Nephron (organoid): ENCODE measurements around the gene IFITM2.
"Not testable (repeated sequence)": the region's sequence is repeated elsewhere in the genome, so short reads cannot be mapped to it uniquely, and the experiment has no call there.

ENCODE experiments used
- H3K27ac Mint-ChIP-seq, 3 experiments: 2 replicates each; pipeline ENCODE4 v1.8.0; 2020; ENCODE audit warnings: mixed read lengths in 3 of 3, mild to moderate bottlenecking in 2 of 3, moderate library complexity in 1 of 3
- H3K27me3 Mint-ChIP-seq: 2 replicates; pipeline ENCODE4 v1.8.0; 2021; ENCODE audit warnings: low read depth, mild to moderate bottlenecking, moderate library complexity, mixed read lengths
- H3K36me3 Mint-ChIP-seq: 2 replicates; pipeline ENCODE4 v1.8.0; 2020; ENCODE audit warnings: low read depth, mixed read lengths
- H3K4me1 Mint-ChIP-seq: 2 replicates; pipeline ENCODE4 v1.8.0; 2020; ENCODE audit warnings: mixed read lengths
- H3K4me3 Mint-ChIP-seq, 3 experiments: 2 replicates each; pipeline ENCODE4 v1.8.0; 2020; ENCODE audit warnings: mild to moderate bottlenecking in 3 of 3, mixed read lengths in 3 of 3, moderate library complexity in 2 of 3
- H3K9me3 Mint-ChIP-seq: 2 replicates; pipeline ENCODE4 v1.8.0; 2020; ENCODE audit warnings: mixed read lengths
- CTCF ChIP-seq, 3 experiments: fragments of 200-600 bp; sonication (generic); IDR thresholded peaks; one replicate each; pipeline ENCODE4 v1.5.0; 2021; ENCODE audit warnings: antibody characterized with exemption in 3 of 3; ENCODE audit not compliant: unreplicated experiment in 3 of 3

Gene IFITM2

GRCh38 chr11:285021-285893, 22.4 kb upstream of the IFITM2 start:
- Mint-ChIP-seq H3K36me3 (no peaks in the 10 kb centered on the region), H3K27ac (peak overlapping the region; percentile 29 to 90 (median 81)), H3K4me3 (peak overlapping the region; percentile 17 to 56 (median 38)), H3K27me3 (peaks cover 14% of the 10 kb centered on the region), H3K9me3 (no peaks in the 10 kb centered on the region), H3K4me1 (peaks cover 16% of the 10 kb centered on the region)
- no peak for TF ChIP-seq CTCF (IDR thresholded peaks at IDR 0.05; ENCODE audit: unreplicated experiment in 3 of 3)

GRCh38 chr11:285894-286220, 21.8 kb upstream of the IFITM2 start:
- H3K4me1 Mint-ChIP-seq: peaks cover 16% of the 10 kb centered on the region
- H3K27ac Mint-ChIP-seq: peak overlapping the region; percentile 29 to 90 (median 81)
- no peaks in the 10 kb centered on the region for H3K36me3 Mint-ChIP-seq
- H3K9me3 Mint-ChIP-seq: no peaks in the 10 kb centered on the region
- H3K27me3 Mint-ChIP-seq: peaks cover 14% of the 10 kb centered on the region
- TF ChIP-seq CTCF (IDR thresholded peaks at IDR 0.05; ENCODE audit: unreplicated experiment in 3 of 3): no peak
- H3K4me3 Mint-ChIP-seq: peak overlapping the region; percentile 35 to 78 (median 38)

GRCh38 chr11:286977-287820, 20.4 kb upstream of the IFITM2 start:
- not testable (repeated sequence) for H3K36me3 Mint-ChIP-seq, H3K27me3 Mint-ChIP-seq, H3K9me3 Mint-ChIP-seq
- Mint-ChIP-seq H3K4me3 (peak overlapping the region; percentile 80 to 83 (median 82)), H3K27ac (peak overlapping the region; percentile 45 to 58 (median 50)), H3K4me1 (peaks cover 16% of the 10 kb centered on the region)

- H3K4me3 Mint-ChIP-seq: peak overlapping the region; percentile 83 to 89 (median 87)
- no peak for TF ChIP-seq CTCF (IDR thresholded peaks at IDR 0.05; ENCODE audit: unreplicated experiment in 3 of 3)
- no peaks in the 10 kb centered on the region for H3K9me3 Mint-ChIP-seq
- peaks cover 6% of the 10 kb centered on the region for H3K27me3 Mint-ChIP-seq
- peaks cover 12% of the 10 kb centered on the region for H3K4me1 Mint-ChIP-seq
- H3K27ac Mint-ChIP-seq: peak overlapping the region; percentile 29 to 71 (median 61)
- no peaks in the 10 kb centered on the region for H3K36me3 Mint-ChIP-seq
These were observed 19.7 kb upstream of the IFITM2 start for GRCh38 chr11:287821-288477.

- Mint-ChIP-seq H3K4me3 (peak within 1 kb of the TSS; percentile 83 to 89 (median 87)), H3K36me3 (no peaks in the 10 kb centered on the region), H3K9me3 (no peaks in the 10 kb centered on the region), H3K4me1 (peaks cover 7% of the 10 kb centered on the region), H3K27ac (peak within 1 kb of the TSS; percentile 29 to 71 (median 61)), H3K27me3 (peaks cover 5% of the 10 kb centered on the region)
- TF ChIP-seq CTCF (IDR thresholded peaks at IDR 0.05; ENCODE audit: unreplicated experiment in 3 of 3): no peak
These were observed 18.9 kb upstream of the IFITM2 start, which contains the start of gene PGGHG for GRCh38 chr11:288478-289397. PGGHG (plus strand) TSS chr11:289126; CDS start chr11:289817, 691 bp downstream.
